ENCODE measurements around the gene RBM47.

RBM47 gene

GRCh38 chr4:40629401-40630334 is at the start of gene RBM47:
RBM47 (minus strand) TSS chr4:40629864; CDS start chr4:40438893, 190,971 bp downstream.
- in situ Hi-C loops (cut with HindIII; ENCODE audit: low pct_unique_long_range_greater_than_20kb, low sequenced_read_pairs) = no loop called here
- DNase-seq (ENCODE audit: low read depth in 1 of 2, low spot score in 1 of 2) = peak; percentile 28 to 95
- TF ChIP-seq JUND (IDR thresholded peaks at IDR 0.05; ENCODE audit: low read depth) = no peak

GRCh38 chr4:40678421-40678820 is 48.8 kb upstream of the RBM47 start:
- no peak for TF ChIP-seq JUND (IDR thresholded peaks at IDR 0.05; ENCODE audit: low read depth)
- DNase-seq (ENCODE audit: low read depth in 1 of 2, low spot score in 1 of 2) = no peak
- in situ Hi-C loops (cut with HindIII; ENCODE audit: low pct_unique_long_range_greater_than_20kb, low sequenced_read_pairs) = no loop called here

- in situ Hi-C loops (cut with HindIII; ENCODE audit: low pct_unique_long_range_greater_than_20kb, low sequenced_read_pairs) = no loop called here
- DNase-seq (ENCODE audit: low read depth in 1 of 2, low spot score in 1 of 2) = peak in 1 of 2 experiments; percentile 56
- no peak for TF ChIP-seq JUND (IDR thresholded peaks at IDR 0.05; ENCODE audit: low read depth)
These were observed 45.5 kb upstream of the RBM47 start for GRCh38 chr4:40675166-40675565.

GRCh38 chr4:40672528-40673522 is 43.2 kb upstream of the RBM47 start:
- no peak for TF ChIP-seq JUND (IDR thresholded peaks at IDR 0.05; ENCODE audit: low read depth)
- in situ Hi-C loops (cut with HindIII; ENCODE audit: low pct_unique_long_range_greater_than_20kb, low sequenced_read_pairs) = no loop called here

GRCh38 chr4:40669504-40669903 is 39.8 kb upstream of the RBM47 start:
- no peak for TF ChIP-seq JUND (IDR thresholded peaks at IDR 0.05; ENCODE audit: low read depth)
- in situ Hi-C loops (cut with HindIII; ENCODE audit: low pct_unique_long_range_greater_than_20kb, low sequenced_read_pairs) = no loop called here
- no peak for DNase-seq (ENCODE audit: low read depth in 1 of 2, low spot score in 1 of 2)

More at GRCh38 chr4:40672528-40673522, 43.2 kb upstream of the RBM47 start:
- DNase-seq (ENCODE audit: low read depth in 1 of 2, low spot score in 1 of 2) = peak in 1 of 2 experiments; percentile 43

- no peak for TF ChIP-seq JUND (IDR thresholded peaks at IDR 0.05; ENCODE audit: low read depth)
- in situ Hi-C loops (cut with HindIII; ENCODE audit: low pct_unique_long_range_greater_than_20kb, low sequenced_read_pairs) = no loop called here
- no peak for DNase-seq (ENCODE audit: low read depth in 1 of 2, low spot score in 1 of 2)
These were observed 36.2 kb upstream of the RBM47 start for GRCh38 chr4:40665842-40666241.

GRCh38 chr4:40662962-40663604 is 33.4 kb upstream of the RBM47 start:
- in situ Hi-C loops (cut with HindIII; ENCODE audit: low pct_unique_long_range_greater_than_20kb, low sequenced_read_pairs) = no loop called here
- TF ChIP-seq JUND (IDR thresholded peaks at IDR 0.05; ENCODE audit: low read depth) = no peak
- DNase-seq (ENCODE audit: low read depth in 1 of 2, low spot score in 1 of 2) = no peak

- in situ Hi-C loops (cut with HindIII; ENCODE audit: low pct_unique_long_range_greater_than_20kb, low sequenced_read_pairs) = no loop called here
- no peak for DNase-seq (ENCODE audit: low read depth in 1 of 2, low spot score in 1 of 2)
- no peak for TF ChIP-seq JUND (IDR thresholded peaks at IDR 0.05; ENCODE audit: low read depth)
These were observed 32.1 kb upstream of the RBM47 start for GRCh38 chr4:40661803-40662202.

GRCh38 chr4:40656201-40656863 is 26.7 kb upstream of the RBM47 start:
- in situ Hi-C loops (cut with HindIII; ENCODE audit: low pct_unique_long_range_greater_than_20kb, low sequenced_read_pairs) = no loop called here
- no peak for DNase-seq (ENCODE audit: low read depth in 1 of 2, low spot score in 1 of 2)
- TF ChIP-seq JUND (IDR thresholded peaks at IDR 0.05; ENCODE audit: low read depth) = no peak

- no peak for TF ChIP-seq JUND (IDR thresholded peaks at IDR 0.05; ENCODE audit: low read depth)
- in situ Hi-C loops (cut with HindIII; ENCODE audit: low pct_unique_long_range_greater_than_20kb, low sequenced_read_pairs) = no loop called here
- DNase-seq (ENCODE audit: low read depth in 1 of 2, low spot score in 1 of 2) = no peak
These were observed 21.6 kb upstream of the RBM47 start for GRCh38 chr4:40651280-40651679.

- in situ Hi-C loops (cut with HindIII; ENCODE audit: low pct_unique_long_range_greater_than_20kb, low sequenced_read_pairs) = no loop called here
- no peak for DNase-seq (ENCODE audit: low read depth in 1 of 2, low spot score in 1 of 2)
- no peak for TF ChIP-seq JUND (IDR thresholded peaks at IDR 0.05; ENCODE audit: low read depth)
These were observed 19.7 kb upstream of the RBM47 start for GRCh38 chr4:40649321-40649720.
